GM19463 (cell line): ENCODE results near the gene CDYL.
A peak's percentile ranks its signal among the peaks of the same experiment; 100 is the strongest.

Experiments
- ATAC-seq: cut with Tn5 transposase; IDR thresholded peaks from one replicate; pipeline ENCODE4 v1.9.1; 2021; ENCODE audit warnings: mild to moderate bottlenecking, moderate library complexity; ENCODE audit not compliant: unreplicated experiment

Gene CDYL

DNA sequence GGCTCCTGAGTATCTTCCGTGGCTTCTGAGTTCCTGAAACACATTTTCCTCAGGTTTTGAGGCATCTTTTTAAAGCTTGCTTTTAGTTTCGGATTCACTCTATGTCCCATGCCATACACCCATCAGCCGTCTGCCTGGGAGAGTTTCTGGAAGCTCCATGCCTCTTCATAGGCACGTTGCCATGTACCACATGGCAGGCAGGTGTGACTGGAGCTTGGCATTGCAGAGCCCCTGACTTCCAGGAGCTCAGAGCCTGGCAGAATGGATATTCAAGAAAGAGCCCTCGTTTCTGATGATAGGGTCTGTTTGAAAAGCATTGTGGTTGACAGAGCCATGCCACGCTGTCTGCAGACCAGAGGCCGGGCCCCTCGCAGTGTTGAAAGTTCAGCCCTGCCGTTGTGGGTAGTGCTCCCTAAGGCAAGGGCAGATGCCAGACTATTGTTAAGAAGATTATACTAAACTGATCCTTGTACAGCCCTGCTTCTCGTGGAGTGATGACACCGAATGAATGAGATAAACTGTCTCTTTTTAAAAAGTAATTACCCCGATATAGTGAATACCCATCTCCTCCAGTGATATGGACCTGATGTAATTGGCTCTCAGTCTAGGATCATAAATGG is 127.7 kb downstream of the CDYL start:
- no peak for ATAC-seq

DNA sequence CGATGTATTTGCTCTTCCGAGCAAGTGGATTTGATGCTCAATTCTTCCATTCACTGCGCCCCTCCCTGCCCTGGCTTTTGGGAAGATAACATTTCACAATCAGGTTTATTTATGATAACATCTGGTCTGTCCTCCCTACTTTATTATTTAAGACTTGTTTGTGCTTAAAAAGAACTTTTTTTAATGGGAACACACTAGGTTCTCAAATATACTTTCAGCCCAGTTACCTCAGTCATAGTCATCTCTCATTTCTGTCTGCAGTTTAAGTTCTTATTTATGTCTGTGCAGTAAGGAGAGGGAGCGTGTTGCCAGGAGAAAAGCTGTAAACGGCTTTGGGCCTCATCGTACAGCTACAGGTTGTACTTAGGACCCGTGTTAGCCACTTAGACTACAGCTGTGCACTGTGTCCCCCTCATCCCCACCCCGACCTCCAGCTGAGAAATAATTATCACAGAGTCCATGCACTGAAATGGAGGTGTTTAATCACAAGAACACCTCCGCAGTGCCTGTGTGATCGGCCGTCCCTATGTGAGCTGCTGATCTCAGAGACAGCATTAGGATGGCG is 128.3 kb downstream of the CDYL start:
- no peak for ATAC-seq

DNA sequence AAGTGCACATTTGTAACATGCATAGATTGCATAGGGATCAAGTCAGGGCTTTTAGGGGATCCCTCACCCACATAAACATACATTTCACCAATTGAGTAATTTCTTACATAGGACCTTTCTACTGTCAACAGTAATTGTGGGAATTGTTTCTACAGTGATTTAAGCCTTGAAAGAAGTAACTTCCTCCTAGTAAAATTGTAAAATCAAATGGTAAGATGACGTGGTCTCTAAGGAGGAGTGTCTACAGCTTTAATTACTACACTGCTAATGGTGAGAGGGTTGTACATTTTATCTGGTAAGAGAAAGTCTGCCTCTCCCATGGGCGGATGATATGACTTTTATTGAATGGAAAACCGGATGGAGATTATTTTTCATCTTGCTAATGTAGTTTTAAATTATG is 129.6 kb downstream of the CDYL start:
- ATAC-seq: no peak

DNA sequence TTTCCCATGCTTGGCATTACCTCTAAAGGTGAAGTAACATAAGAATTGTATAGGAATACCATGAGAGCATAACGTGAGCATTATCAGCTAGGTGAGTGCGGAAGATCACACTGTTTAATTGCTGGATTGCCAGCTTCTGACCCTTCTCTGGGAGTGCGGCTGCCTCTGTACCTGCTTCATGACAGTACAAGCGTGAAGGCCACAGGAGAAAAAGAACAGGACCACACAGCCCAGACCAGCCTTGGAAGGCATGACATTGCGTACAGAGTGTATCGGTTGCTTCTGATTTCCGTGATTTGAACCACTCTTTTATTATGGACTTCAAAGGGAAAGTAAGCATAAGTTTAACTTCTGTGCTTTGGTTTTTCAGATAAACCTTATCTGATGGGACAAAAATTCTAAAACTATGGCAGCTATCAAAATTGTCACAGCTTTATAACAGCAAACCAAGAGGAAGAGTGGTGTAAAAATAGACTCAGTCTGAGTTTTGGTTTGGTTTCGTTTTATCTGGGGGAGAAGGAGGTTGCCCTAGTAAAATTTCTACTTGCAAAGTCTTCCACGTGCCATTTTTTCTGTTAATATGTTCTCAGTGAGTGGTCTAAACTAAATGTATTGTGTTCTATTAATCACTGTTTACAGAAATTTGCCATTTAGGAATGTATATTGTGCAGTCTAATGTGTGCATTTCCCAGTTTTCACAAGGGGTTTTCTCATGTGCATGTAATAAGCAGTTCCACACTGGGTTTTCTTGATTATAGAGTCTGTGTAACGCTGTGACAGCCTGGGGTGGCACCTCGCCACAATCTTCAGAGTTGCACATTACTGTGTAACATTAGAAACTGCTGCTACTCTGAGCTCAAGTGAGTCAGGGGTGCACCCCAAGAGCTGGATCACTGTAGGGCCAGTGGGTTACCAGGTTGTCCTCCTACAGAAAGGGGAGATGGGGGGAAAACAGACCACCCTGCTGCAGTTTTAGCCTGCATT is 130.4 kb downstream of the CDYL start:
- ATAC-seq: peak; percentile 60

DNA sequence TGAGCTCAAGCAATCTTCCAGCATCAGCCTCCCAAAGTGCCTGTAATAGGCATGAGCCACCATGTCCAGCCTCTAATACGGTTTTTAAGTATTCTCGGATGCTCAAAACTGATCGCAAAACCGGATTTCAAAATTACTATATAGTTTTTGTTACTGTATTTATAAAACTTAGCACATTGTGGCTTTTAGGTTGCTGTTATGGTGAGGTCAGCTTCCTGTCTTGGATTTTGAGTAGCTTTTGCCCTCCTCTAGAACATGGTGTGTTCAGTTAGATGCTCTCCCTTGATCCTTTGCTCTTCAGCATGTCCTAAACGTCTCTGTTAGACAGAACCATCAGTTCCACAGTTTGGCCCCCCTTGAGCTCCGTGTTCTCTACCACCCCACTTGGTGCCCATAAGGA is 131.4 kb downstream of the CDYL start:
- ATAC-seq: peak; percentile 39

DNA sequence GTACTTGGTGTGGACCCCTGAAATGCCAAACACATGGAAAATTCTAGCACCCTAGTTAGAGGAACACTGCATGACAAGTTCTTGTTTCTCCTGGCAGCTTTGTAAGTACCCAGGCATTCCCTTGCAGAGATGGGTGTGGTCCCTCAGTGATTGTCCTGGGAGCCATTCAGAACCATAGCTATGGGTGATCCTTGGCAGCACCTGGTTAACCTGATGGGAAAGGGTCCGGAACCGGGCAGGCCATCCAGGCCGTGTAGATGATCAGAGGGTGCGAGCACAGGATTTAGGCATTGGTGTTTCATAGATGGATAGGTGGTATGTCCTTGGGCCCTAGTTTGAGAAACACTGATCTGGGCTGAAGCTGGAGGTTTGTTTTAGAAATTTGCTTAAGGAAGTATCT is 131.9 kb downstream of the CDYL start:
- no peak for ATAC-seq

DNA sequence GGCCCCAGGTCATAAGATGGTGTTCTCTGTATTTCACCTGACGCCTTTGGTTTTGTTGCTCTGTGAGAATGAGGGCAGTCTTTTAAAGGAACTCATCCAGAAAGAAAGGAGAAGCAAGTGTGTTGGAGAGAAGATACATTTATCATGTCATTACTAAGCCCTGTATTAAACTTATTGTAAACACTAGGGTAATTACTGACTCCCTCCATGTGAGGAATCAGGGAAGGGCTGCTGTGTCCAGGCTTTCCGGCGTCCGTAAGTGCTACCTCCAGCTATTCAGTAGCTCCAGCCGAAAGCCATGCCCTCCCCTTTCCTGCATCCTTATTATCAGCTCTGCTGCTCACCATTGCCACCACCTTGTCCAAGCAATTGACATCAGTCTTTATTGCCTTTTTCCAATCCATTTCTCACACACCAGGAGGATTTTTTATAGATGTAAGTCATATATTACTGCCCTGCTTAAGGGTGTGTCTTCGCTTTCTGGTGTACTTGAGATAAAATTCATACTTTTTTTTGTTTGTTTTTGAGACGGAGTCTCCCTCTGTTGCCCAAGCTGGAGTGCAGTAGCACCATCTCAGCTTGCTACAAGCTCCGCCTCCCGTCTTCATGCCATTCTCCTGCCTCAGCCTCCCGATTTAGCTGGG is 133.0 kb downstream of the CDYL start:
- ATAC-seq: no peak

DNA sequence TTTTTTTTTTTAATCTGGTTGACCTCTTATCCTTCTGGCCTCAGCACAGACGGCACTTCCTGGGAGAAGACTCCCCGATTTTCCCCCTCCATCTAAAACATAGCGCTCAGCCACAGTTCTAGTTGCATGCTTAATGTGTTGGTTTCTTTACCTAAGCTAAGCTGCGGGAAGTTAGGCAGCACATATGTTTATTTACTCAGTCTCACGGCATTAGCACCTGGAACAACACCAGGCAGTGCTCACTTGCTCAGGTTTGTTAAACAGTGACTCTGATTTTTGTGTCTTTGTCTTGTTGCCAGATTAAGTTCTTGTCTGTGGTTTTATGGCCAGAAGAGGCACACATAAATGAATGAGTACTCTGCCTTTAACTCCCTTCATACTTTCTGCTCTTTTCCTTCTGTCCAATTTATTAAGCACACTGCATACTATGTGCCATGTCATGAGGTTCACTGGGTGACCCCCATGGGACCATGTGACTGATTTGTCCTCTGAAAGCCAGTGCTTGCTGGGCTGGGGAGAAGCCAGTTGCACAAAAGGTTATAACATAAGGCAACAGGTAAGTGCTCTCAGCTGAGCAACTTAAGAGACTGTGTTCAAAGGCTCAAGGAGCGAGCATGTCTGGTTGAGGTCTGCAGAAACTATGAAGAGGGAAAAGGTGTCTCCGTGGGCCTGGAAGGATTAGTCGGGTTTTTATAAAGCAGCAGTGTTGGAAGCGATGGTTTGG is 134.0 kb downstream of the CDYL start:
- no peak for ATAC-seq

DNA sequence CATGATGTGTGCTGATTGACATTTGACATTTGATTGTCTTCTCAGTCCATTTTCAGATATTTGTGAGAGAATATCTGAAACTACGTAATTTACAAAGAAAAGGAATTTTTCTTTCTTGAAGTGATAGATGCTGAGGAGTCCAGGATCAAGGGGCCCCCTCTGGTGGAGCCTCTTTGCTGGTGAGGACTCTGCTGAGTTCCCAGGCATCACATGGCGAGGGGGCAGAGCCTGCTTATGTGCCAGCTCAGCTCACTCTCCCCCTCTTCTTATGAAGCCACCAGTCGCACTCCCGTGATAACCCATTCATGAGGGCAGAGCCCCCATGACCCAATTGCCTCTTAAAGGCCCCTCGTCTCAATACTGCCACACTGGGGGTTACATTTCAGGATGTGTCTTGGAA is 136.4 kb downstream of the CDYL start:
- no peak for ATAC-seq

DNA sequence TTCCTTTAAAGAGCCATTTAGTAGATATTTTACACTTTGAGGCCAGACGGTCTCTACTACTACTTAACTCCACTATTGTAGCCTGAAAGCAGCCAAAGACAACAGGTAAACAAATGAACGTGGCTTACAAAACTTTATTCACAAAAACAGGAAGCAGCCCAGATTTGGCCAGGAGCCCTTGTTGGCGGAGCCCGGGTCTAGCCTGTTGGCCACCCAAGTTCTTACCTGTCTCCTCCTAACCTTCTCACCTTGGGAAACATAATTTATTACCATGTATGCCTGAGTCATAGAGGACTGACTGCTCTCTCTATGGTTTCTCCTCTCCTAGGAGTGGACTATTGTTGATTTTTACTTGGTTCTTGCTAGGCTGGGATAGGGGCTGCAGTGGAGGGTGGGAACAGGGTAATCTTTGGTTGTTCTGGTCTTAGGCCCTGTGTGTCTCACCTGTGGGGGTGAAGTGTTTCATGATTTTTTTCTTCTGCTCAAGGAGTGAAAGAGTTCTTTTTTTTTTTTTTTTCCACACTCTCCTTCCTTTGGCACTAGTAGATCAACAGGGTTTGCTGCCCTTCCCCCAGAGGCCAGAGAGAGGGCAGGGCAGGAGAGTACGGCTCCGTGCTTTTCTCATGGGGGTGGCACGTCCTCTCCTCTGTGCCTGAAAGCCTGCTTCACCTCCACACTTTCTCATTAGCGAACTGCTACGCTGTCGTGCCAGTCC is 137.7 kb downstream of the CDYL start:
- no peak for ATAC-seq

DNA sequence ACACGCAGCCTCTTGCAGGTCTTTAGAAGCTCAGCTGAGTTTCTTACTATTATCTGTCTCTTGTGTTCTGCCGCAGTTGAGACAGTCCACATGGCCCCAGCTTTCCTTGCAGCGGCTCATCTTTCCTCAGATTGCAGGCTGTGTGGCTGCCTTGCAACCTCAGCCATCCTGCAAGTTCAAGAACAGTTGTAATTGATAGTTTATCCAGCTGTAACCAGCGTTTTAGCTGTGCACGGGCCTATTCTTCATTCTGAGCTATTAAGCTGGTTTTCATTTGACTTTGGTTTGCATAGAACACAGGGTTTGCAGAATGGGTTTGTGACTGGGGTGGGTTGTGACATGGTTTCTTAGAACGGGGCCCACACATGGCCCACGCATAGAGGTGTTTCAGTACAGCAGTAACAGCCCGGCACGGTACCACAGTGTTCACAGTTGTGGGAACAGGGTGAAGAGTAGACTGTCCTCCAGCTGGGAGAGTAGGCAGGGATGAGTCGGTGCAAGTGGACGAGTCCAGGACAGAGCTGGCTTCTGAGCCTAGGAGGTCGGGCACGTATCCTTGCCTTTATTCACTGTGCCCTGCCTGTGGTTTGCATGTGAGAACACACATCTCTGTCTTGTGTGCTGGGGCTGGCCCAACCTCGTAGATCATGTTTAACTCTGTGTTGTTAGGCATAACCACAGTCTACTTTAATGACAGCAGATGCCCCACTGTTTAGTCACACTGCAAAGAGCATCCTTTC is 138.4 kb downstream of the CDYL start:
- ATAC-seq: no peak

DNA sequence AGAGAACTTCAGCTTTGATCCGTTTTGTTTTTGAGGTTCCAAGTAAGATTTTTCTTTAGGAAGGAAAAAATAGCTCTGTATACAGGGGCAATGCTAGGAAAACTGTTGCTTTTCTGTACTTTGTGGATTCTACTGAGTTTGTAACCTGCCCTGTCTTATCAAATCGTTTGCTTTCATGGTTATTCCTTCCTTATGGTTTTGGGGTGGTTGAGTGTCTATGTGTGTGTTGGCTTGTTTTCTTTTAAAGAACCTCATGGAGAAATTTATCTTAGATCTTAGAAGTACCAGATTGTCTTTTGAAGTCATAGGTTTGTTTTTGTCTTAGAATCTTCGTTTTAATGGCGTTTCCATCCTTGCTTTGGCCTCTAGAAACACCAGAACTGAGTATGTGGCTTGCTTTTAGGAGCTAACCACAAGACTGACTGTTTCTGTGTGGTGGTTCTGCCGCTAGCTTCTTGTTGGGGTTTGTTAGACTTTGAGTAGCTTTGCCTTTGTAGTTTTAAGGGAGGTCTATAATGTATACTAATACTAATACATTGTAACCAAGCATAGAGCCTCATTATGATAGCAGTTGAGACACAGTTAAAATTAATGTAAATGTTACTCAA is 140.9 kb downstream of the CDYL start:
- ATAC-seq: no peak

DNA sequence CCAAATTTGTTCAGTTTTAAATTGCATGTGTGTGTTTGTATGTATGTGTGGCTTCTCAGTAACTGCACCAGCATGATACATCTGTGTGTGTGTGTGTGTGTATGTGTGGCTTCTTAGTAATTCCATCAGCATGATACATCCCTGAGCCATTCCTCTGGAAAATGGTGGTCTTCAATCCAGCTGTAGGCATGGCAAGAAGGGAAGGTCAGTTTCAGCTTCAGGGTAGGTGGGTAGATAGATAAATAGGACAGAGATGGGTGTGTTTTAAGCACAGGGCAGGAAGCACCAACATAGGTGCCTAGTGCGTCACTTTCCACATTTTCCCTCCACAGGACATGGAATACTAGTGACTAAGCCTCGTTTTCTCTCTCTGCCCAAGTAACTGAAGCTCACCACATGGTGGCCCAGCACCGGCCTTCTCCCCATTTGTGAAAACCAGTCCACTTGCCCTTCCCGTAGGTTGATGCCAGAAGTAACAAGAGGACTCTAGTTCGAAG is 144.8 kb downstream of the CDYL start:
- no peak for ATAC-seq

DNA sequence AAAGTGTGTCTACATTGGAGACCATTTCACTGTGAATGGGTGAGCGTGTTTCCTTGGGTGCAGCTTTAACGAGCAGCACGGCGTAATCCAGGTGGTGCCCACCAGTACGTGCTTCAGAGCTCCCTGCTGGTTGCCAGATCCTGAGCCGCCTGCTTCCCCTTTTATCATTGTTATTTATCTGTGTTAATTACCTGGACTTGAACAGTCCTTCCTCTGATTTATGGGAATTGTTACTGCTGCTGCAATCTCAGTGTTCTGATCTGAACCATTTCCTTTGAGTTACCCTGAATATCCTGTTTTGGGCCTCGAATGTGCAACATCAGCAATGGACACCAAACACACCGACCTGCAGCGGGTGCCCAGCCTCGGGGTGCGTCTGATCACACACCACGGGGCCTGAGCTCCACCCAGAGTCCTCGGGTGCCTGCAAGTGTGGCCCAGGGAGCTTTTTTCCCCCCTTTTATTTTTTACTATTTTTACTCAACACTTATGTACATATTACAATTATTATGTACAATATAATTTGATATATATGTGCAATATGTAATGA is 146.4 kb downstream of the CDYL start:
- no peak for ATAC-seq

DNA sequence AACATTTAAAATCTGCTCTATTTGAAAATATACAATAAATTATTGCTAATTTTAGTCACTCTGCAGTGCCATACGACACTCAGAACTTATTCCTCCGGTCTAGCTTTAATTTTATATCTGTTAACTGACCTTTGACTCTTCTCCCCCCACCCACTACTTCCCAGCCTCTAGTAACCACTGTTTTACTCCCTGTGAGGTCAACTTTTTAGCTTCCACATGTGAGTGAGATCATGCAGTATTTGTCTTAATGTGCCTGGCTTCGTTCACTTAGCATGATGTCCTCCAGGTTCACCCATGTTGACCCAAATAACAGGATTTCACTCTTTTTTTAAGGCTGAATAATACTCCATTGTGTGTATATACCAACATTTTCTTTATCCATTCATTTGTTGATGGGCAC is 146.9 kb downstream of the CDYL start:
- ATAC-seq: no peak

DNA sequence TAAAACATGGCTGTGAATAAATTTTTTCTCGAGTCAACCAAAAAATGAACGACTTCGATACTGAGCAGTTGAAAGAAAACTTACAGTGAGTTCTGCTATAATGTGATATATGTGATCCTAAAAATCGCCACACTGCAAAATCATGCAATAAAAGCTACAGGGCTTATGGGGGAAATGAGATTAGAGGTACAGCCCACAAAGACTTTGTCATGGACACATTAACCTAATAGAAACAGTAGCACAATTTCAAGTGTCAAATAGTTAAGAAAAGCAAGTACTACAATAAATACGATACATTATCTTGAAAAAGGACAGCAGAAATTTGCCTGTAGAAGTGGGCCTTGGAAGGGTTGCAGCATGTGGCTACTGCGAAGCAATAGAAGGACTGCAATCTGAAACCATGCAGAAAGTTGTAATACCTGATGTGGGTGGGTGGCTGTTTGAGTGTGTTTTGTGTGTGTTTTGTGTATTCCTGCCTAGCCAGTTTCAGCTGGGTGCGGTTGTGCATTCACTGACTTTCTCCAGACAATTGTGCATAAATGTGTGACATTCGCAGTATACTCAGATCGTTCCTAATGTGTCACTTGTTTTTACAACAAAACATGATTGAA is 148.6 kb downstream of the CDYL start:
- no peak for ATAC-seq

DNA sequence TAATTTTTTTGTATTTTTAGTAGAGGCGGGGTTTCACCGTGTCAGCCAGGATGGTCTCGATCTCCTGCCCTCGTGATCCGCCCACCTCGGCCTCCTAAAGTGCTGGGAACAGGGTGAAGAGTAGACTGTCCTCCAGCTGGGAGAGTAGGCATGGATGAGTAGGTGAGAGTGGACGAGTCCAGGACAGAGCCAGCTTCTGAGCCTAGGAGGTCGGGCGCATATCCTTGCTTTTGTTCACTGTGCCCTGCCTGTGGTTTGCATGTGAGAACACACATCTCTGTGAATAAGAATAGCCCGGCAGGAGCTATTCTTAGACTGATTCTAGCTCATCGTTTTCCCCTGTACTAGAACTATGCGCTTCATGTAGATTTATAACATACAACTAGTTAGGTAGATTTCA is 149.4 kb downstream of the CDYL start:
- no peak for ATAC-seq

DNA sequence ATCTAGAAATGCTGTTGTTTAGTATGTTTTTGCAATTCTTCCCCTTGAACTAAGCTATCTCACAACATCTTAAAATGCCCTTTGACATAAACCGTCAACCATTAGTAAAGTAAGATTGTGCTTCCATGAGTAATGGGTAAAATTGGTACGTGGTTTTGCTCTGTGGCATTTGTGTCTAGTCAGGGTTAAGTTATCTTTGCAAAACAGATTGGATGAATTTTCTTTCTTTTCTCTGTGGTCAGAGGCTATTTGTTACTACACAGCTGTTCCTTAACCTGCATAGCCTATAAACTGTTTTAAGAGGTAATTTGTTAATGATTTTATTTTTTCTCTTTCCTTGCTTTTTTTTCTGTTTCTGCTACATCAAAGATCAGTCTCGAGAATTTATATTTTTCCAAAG is 152.2 kb downstream of the CDYL start:
- ATAC-seq: no peak
